ENCODE results near the gene H2BK1. TPM values are rescaled to one million over a fixed set of nuclear protein-coding genes. Genes with fewer than 3 reads are reported as not detected.

Gene H2BK1
- total and polyA plus RNA-seq, 2 experiments from 2014 or later, result not detected

DNA sequence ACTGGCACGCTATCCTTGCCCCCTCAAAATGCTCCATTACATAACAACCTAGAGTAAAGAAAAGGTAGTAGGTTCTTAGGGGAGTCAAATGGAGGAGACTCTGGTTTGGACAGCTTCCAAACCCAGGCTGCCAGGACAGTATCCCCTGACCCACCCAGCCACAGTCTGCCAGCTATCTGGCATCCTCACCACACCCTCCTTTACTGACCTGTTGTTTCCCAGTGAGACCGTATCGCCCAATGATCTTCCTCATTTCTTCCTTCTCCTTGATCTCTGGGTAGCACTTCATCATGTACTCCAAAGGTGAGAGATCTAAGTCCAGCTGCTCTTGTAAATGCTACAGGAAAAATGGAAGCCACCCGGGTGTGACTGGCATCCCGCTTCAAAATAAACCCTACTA is 5.1 kb upstream of the H2BK1 start:
- Histone ChIP-seq H3K9me2 (replicated peaks; ENCODE audit: insufficient read depth) (no peaks in the 10 kb centered on the region), H3K4me3 (no peak overlapping the region), H3K36me3 (replicated peaks; ENCODE audit: insufficient read depth, low read depth) (no peaks in the 10 kb centered on the region), H3K9me3 (ENCODE audit: low read depth) (no peaks in the 10 kb centered on the region), H3K27me3 (no peaks in the 10 kb centered on the region), H3K27ac (no peak overlapping the region), H3K4me1 (ENCODE audit: insufficient read depth) (no peaks in the 10 kb centered on the region), H4K20me1 (ENCODE audit: insufficient read depth, poor library complexity, severe bottlenecking) (no peaks in the 10 kb centered on the region), H2AFZ (no peak overlapping the region), H3K4me2 (no peak overlapping the region), H3K79me2 (no peaks in the 10 kb centered on the region)
- TF ChIP-seq EZH2phosphoT487 (IDR thresholded peaks at IDR 0.05; ENCODE audit: low read depth, severe bottlenecking, unreplicated experiment), result no peak
- TF ChIP-seq, protein P1, sequence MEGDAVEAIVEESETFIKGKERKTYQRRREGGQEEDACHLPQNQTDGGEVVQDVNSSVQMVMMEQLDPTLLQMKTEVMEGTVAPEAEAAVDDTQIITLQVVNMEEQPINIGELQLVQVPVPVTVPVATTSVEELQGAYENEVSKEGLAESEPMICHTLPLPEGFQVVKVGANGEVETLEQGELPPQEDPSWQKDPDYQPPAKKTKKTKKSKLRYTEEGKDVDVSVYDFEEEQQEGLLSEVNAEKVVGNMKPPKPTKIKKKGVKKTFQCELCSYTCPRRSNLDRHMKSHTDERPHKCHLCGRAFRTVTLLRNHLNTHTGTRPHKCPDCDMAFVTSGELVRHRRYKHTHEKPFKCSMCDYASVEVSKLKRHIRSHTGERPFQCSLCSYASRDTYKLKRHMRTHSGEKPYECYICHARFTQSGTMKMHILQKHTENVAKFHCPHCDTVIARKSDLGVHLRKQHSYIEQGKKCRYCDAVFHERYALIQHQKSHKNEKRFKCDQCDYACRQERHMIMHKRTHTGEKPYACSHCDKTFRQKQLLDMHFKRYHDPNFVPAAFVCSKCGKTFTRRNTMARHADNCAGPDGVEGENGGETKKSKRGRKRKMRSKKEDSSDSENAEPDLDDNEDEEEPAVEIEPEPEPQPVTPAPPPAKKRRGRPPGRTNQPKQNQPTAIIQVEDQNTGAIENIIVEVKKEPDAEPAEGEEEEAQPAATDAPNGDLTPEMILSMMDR (IDR thresholded peaks at IDR 0.05; ENCODE audit: poor library complexity), result no peak
- no peak for TF ChIP-seq EZH2 (IDR thresholded peaks at IDR 0.05; ENCODE audit: borderline replicate concordance)
- WGBS (ENCODE audit: low lambda C conversion rate, missing lambda C conversion rate), result 98% methylated on average over 5 of the region's 5 CpGs
- no peak for DNase-seq (ENCODE audit: low spot score)

DNA sequence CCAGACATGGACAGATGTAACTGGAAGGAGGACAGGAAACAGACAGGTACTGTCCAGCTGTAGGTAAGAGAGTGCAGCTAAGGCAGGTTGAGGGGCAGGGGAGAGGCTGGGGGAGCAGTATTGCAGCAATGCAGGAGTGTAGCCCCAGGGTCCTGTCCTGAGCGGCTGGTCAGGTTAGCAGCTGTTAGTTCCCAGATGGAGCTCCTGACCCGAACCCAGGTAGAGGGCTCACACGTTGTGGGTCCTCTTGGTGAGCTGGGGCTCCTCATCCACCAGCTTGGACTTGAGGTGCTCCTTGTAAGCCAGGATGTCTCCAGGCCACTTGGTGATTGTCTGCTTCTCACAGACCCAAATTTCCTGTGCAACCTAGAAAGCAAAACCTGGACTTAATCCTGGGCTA is 3.5 kb upstream of the H2BK1 start:
- H3K9me3 ChIP-seq (ENCODE audit: low read depth), result no peaks in the 10 kb centered on the region
- H3K79me2 ChIP-seq, result no peaks in the 10 kb centered on the region
- no peak overlapping the region for H3K27ac ChIP-seq
- H2AFZ ChIP-seq, result no peak overlapping the region
- H3K27me3 ChIP-seq, result no peaks in the 10 kb centered on the region
- H3K36me3 ChIP-seq (replicated peaks; ENCODE audit: insufficient read depth, low read depth), result no peaks in the 10 kb centered on the region
- 85% methylated on average over 2 of the region's 3 CpGs for WGBS (ENCODE audit: low lambda C conversion rate, missing lambda C conversion rate)
- no peak for TF ChIP-seq EZH2phosphoT487 (IDR thresholded peaks at IDR 0.05; ENCODE audit: low read depth, severe bottlenecking, unreplicated experiment)
- TF ChIP-seq, protein P1 (IDR thresholded peaks at IDR 0.05; ENCODE audit: poor library complexity), result no peak
- no peak for TF ChIP-seq EZH2 (IDR thresholded peaks at IDR 0.05; ENCODE audit: borderline replicate concordance)
- no peaks in the 10 kb centered on the region for H3K9me2 ChIP-seq (replicated peaks; ENCODE audit: insufficient read depth)
- no peak overlapping the region for H3K4me3 ChIP-seq
- H4K20me1 ChIP-seq (ENCODE audit: insufficient read depth, poor library complexity, severe bottlenecking), result no peaks in the 10 kb centered on the region
- H3K4me2 ChIP-seq, result no peak overlapping the region
- DNase-seq (ENCODE audit: low spot score), result no peak
- H3K4me1 ChIP-seq (ENCODE audit: insufficient read depth), result no peaks in the 10 kb centered on the region

DNA sequence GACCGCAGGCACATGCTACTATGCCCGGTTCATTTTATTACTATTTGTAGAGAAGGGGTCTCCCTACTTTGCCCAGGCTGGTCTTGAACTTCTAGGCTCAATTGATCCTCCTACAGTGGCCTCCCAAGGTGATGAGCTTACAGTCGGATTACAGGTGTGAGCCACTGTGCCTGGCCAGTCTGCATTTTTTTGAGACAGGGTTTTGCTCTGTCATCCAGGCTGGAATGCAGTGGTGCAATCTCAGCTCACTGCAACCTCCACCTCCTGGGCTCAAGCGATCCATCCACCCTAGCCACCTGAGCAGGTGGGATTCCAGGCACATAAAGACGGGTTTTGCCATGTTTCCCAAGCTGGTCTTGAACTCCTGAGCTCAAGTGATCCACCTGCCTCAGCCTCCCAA is 2.3 kb upstream of the H2BK1 start:
- 88% methylated on average over 5 of the region's 5 CpGs for WGBS (ENCODE audit: low lambda C conversion rate, missing lambda C conversion rate)
- no peaks in the 10 kb centered on the region for H4K20me1 ChIP-seq (ENCODE audit: insufficient read depth, poor library complexity, severe bottlenecking)

More for the DNA sequence above, 2.3 kb upstream of the H2BK1 start:
- no peaks in the 10 kb centered on the region for H3K79me2 ChIP-seq
- no peak overlapping the region for H2AFZ ChIP-seq
- H3K36me3 ChIP-seq (replicated peaks; ENCODE audit: insufficient read depth, low read depth), result no peaks in the 10 kb centered on the region
- H3K9me2 ChIP-seq (replicated peaks; ENCODE audit: insufficient read depth), result no peaks in the 10 kb centered on the region
- no peaks in the 10 kb centered on the region for H3K9me3 ChIP-seq (ENCODE audit: low read depth)
- TF ChIP-seq, protein P1 (IDR thresholded peaks at IDR 0.05; ENCODE audit: poor library complexity), result no peak
- TF ChIP-seq EZH2 (IDR thresholded peaks at IDR 0.05; ENCODE audit: borderline replicate concordance) (no peak), EZH2phosphoT487 (IDR thresholded peaks at IDR 0.05; ENCODE audit: low read depth, severe bottlenecking, unreplicated experiment) (no peak)
- H3K4me1 ChIP-seq (ENCODE audit: insufficient read depth), result no peaks in the 10 kb centered on the region
- no peak for DNase-seq (ENCODE audit: low spot score)
- no peak overlapping the region for H3K27ac ChIP-seq
- no peak overlapping the region for H3K4me2 ChIP-seq
- no peak overlapping the region for H3K4me3 ChIP-seq
- no peaks in the 10 kb centered on the region for H3K27me3 ChIP-seq

All from hepatocyte (in vitro differentiated cells).